GM04504 (cell line): ENCODE measurements around the gene STAT3.
A peak's percentile ranks its signal among the peaks of the same experiment; 100 is the strongest.
"Not testable (repeated sequence)": the region's sequence is repeated elsewhere in the genome, so short reads cannot be mapped to it uniquely, and the experiment has no call there.

ENCODE experiments used
- DNase-seq: peaks from one replicate; pipeline ENCODE4 v3.0.0-alpha.2; 2012; ENCODE audit warnings: low read depth

STAT3 gene

GRCh38 chr17:42313773-42314566 is 74.3 kb downstream of the STAT3 start:
- no peak for DNase-seq

- DNase-seq: no peak
Measured at GRCh38 chr17:42313389-42313772, 74.9 kb downstream of the STAT3 start.

- peak; percentile 64 for DNase-seq
Measured at GRCh38 chr17:42312285-42313130, 75.7 kb downstream of the STAT3 start.

- DNase-seq: no peak
Measured at GRCh38 chr17:42312035-42312284, 76.3 kb downstream of the STAT3 start.

GRCh38 chr17:42311240-42312034 is 76.8 kb downstream of the STAT3 start:
- DNase-seq: peak; percentile 79

- DNase-seq: no peak
Measured at GRCh38 chr17:42310787-42311215, 77.4 kb downstream of the STAT3 start.

- DNase-seq: no peak
Measured at GRCh38 chr17:42309986-42310786, 78.1 kb downstream of the STAT3 start.

GRCh38 chr17:42309142-42309541 is 79.1 kb downstream of the STAT3 start:
- no peak for DNase-seq

GRCh38 chr17:42308446-42308845 is 79.8 kb downstream of the STAT3 start:
- no peak for DNase-seq

GRCh38 chr17:42307362-42307927 is 80.8 kb downstream of the STAT3 start:
- DNase-seq: no peak

GRCh38 chr17:42306385-42306667 is 81.9 kb downstream of the STAT3 start:
- no peak for DNase-seq

- no peak for DNase-seq
Measured at GRCh38 chr17:42305543-42306384, 82.5 kb downstream of the STAT3 start.

- DNase-seq: not testable (repeated sequence)
Measured at GRCh38 chr17:42305031-42305330, 83.3 kb downstream of the STAT3 start.

- DNase-seq: no peak
Measured at GRCh38 chr17:42304187-42305030, 83.8 kb downstream of the STAT3 start.

GRCh38 chr17:42303694-42304093 is 84.5 kb downstream of the STAT3 start:
- no peak for DNase-seq

- DNase-seq: no peak
Measured at GRCh38 chr17:42301022-42301421, 87.2 kb downstream of the STAT3 start.

GRCh38 chr17:42299913-42300312 is 88.3 kb downstream of the STAT3 start:
- DNase-seq: not testable (repeated sequence)

- not testable (repeated sequence) for DNase-seq
Measured at GRCh38 chr17:42299361-42299760, 88.9 kb downstream of the STAT3 start.

- DNase-seq: not testable (repeated sequence)
Measured at GRCh38 chr17:42297775-42298174, 90.5 kb downstream of the STAT3 start.

GRCh38 chr17:42296012-42296411 is 92.2 kb downstream of the STAT3 start:
- no peak for DNase-seq
